Smooth muscle cell (in vitro differentiated cells): Measurements from ENCODE around the gene NR6A1. TPM values are rescaled to one million over a fixed set of nuclear protein-coding genes. Genes with fewer than 3 reads are reported as not detected.
A peak's percentile ranks its signal among the peaks of the same experiment; 100 is the strongest.

ENCODE experiments used
- DNase-seq: peaks from one replicate; lab custom pipeline; 2025; ENCODE audit not compliant: unreplicated experiment; lab: John Stamatoyannopoulos, UW
- H2AFZ ChIP-seq: fragments of 200-600 bp; sonication (generic); 2 replicates; pipeline ENCODE4 v1.6.0; 2016; ENCODE audit warnings: antibody characterized with exemption, low read depth, mild to moderate bottlenecking
- H3F3A ChIP-seq: fragments of 200-600 bp; sonication (generic); 2 replicates; pipeline ENCODE4 v1.6.0; 2017; ENCODE audit warnings: antibody characterized with exemption, low read depth
- H3K27ac ChIP-seq: fragments of 200-600 bp; sonication (generic); 2 replicates; pipeline ENCODE4 v1.5.1; 2016; ENCODE audit warnings: low read depth, mild to moderate bottlenecking
- H3K27me3 ChIP-seq: fragments of 200-600 bp; sonication (generic); 2 replicates; pipeline ENCODE4 v1.6.1; 2016; ENCODE audit warnings: low read depth, mild to moderate bottlenecking
- H3K36me3 ChIP-seq: fragments of 200-600 bp; sonication (generic); 2 replicates; pipeline ENCODE4 v1.5.1; 2016; ENCODE audit warnings: low read depth
- H3K4me1 ChIP-seq: fragments of 200-600 bp; sonication (generic); 2 replicates; pipeline ENCODE4 v1.5.1; 2016; ENCODE audit warnings: low read depth
- H3K4me2 ChIP-seq: fragments of 200-600 bp; sonication (generic); 2 replicates; pipeline ENCODE4 v1.6.0; 2016; ENCODE audit warnings: mild to moderate bottlenecking
- H3K4me3 ChIP-seq: fragments of 200-600 bp; sonication (generic); 2 replicates; pipeline ENCODE4 v1.5.1; 2016; ENCODE audit warnings: mild to moderate bottlenecking
- H3K79me2 ChIP-seq: fragments of 200-600 bp; sonication (generic); 2 replicates; pipeline ENCODE4 v1.6.0; 2016; ENCODE audit warnings: low read depth, mild to moderate bottlenecking
- H3K9ac ChIP-seq: fragments of 200-600 bp; sonication (generic); 2 replicates; pipeline ENCODE4 v1.6.0; 2016; ENCODE audit warnings: low read depth
- H3K9me3 ChIP-seq: fragments of 200-600 bp; sonication (generic); replicated peaks from 2 replicates; pipeline ENCODE4 v1.5.1; 2016; ENCODE audit warnings: low read depth
- H4K20me1 ChIP-seq: fragments of 200-600 bp; sonication (generic); 2 replicates; pipeline ENCODE4 v1.6.0; 2016; ENCODE audit warnings: low read depth
- WGBS: methylation state at CpG from one replicate; pipeline ENCODE4 v1.1.7; 2016; ENCODE audit warnings: low lambda C conversion rate; 5-methylcytosine and 5-hydroxymethylcytosine counted together
- polyA plus RNA-seq: library from polyadenylated mRNA; unstranded; fragments of >200 nt; fragmentation: Nextera tagmentation; extraction: Ambion mirVana; gene quantifications from 2 replicates; pipeline ENCODE4 v1.2.1, GENCODE V29; 2016
- total RNA-seq: library from RNA; depleted of rRNA; stranded (reverse); fragments of >200 nt; gene quantifications from 2 replicates; pipeline ENCODE4 v1.2.3, GENCODE V29; 2014
- TF ChIP-seq, protein P1 (sequence below): fragments of 200-600 bp; sonication (generic); IDR thresholded peaks from 2 replicates; pipeline ENCODE4 v1.5.1; 2017; ENCODE audit warnings: borderline replicate concordance, mild to moderate bottlenecking, antibody characterized with exemption; ENCODE audit not compliant: insufficient read depth, poor library complexity, severe bottlenecking

NR6A1 gene
- total and polyA plus RNA-seq, 2 experiments from 2014 or later, result 0.17 to 0.31 TPM

DNA sequence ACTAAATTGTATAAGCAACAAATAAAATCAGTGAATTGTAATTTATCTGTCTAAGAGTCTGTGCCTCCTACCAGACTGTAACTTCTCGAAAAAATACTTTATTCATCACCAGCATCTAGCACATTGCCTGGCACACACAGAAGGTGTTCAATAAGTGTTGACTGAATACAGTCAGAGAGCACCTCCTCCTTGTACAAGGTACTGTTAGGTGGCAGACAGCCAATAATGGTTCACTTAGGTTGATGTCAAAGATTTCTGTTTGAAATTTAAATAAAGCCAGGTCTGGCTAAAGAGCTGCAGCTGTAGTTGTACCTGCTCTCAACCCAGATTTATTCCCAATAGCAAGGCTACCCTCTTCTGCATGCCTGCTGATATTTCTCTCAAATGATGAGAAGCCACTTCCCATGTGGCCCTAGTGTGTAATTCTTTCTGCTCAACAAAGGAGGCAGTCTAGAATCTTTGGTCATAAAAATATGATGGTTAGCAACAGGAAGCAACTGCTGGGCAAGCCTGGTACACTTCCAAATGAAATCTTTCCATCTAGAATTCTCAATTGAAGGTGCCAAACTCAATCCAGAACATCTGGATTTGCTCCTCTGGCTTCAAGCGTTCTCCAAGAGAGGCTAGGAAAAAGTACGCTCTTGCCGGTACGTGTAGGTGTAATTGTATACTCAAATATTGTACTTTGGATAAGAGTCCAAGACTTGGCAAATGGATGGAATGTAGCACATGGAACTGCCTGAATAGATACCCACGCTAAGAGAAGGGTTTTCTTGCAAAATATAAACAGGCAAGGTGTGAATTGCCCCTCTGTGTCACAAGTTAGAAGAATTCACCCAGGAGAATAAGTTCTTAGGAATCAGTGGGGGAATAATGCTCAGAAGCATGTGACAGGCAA is 95.6 kb downstream of the NR6A1 start:
- H3K27ac ChIP-seq, result no peak overlapping the region
- H3K4me2 ChIP-seq, result peak overlapping the region; percentile 21
- peaks cover 96% of the 10 kb centered on the region for H4K20me1 ChIP-seq
- no peak for DNase-seq
- H3K79me2 ChIP-seq, result peaks cover 87% of the 10 kb centered on the region
- H3K27me3 ChIP-seq, result no peaks in the 10 kb centered on the region
- TF ChIP-seq, protein P1, sequence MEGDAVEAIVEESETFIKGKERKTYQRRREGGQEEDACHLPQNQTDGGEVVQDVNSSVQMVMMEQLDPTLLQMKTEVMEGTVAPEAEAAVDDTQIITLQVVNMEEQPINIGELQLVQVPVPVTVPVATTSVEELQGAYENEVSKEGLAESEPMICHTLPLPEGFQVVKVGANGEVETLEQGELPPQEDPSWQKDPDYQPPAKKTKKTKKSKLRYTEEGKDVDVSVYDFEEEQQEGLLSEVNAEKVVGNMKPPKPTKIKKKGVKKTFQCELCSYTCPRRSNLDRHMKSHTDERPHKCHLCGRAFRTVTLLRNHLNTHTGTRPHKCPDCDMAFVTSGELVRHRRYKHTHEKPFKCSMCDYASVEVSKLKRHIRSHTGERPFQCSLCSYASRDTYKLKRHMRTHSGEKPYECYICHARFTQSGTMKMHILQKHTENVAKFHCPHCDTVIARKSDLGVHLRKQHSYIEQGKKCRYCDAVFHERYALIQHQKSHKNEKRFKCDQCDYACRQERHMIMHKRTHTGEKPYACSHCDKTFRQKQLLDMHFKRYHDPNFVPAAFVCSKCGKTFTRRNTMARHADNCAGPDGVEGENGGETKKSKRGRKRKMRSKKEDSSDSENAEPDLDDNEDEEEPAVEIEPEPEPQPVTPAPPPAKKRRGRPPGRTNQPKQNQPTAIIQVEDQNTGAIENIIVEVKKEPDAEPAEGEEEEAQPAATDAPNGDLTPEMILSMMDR, result no peak
- H3K36me3 ChIP-seq, result no peaks in the 10 kb centered on the region
- no peak overlapping the region for H3K9ac ChIP-seq
- WGBS, result 84% methylated on average over 6 of the region's 6 CpGs
- no peak overlapping the region for H2AFZ ChIP-seq
- no peaks in the 10 kb centered on the region for H3K9me3 ChIP-seq
- H3K4me1 ChIP-seq, result no peaks in the 10 kb centered on the region
- no peak overlapping the region for H3K4me3 ChIP-seq
- peaks cover 11% of the 10 kb centered on the region for H3F3A ChIP-seq

DNA sequence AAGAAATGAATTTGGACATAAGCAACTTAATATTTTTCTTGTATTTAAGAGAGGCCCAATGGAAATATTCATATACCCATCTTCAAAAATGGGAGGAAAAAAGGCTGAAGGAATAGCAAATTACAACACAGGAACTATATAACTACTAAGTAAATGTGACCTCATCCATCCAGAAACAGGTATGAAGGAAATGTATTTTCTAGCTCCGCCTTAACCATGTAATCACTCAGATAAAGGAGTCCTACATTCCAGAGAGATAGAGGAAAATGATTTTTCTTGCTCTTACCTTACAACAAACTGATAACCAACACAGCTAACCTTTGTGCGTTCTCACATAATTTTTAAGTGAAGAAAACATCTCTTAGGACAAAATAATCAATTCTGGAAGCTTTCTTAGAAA is 96.5 kb downstream of the NR6A1 start:
- H3K27me3 ChIP-seq, result no peaks in the 10 kb centered on the region
- H3K36me3 ChIP-seq, result no peaks in the 10 kb centered on the region
- no peak overlapping the region for H2AFZ ChIP-seq
- TF ChIP-seq, protein P1, result no peak
- no peak overlapping the region for H3K9ac ChIP-seq
- no peaks in the 10 kb centered on the region for H3K9me3 ChIP-seq
- peak overlapping the region; percentile 21 for H3K4me2 ChIP-seq
- WGBS, result 98% methylated on average over 2 of the region's 2 CpGs
- H4K20me1 ChIP-seq, result peaks cover 100% of the 10 kb centered on the region
- no peak for DNase-seq
- peaks cover 90% of the 10 kb centered on the region for H3K79me2 ChIP-seq
- no peak overlapping the region for H3K4me3 ChIP-seq
- H3F3A ChIP-seq, result peaks cover 11% of the 10 kb centered on the region
- H3K4me1 ChIP-seq, result no peaks in the 10 kb centered on the region
- H3K27ac ChIP-seq, result no peak overlapping the region

DNA sequence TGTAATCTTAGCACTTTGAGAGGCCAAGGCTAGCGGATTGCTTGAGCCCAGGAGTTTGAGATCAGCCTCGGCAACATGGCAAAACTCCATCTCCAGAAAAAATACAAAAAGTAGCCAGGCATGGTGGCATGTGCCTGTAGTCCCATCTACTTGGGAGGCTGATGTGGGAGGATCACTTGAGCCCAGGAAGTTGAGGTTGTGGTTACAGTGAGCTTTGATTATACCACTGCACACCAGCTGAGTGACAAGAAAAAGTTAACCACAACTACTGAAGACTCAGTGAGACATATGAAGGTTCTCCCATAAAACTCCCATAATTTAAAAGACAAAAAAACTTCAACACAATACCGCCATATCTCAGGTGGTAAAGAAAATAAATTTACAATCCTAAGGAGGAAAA is 98.0 kb downstream of the NR6A1 start:
- no peaks in the 10 kb centered on the region for H3K27me3 ChIP-seq
- H2AFZ ChIP-seq, result no peak overlapping the region
- peaks cover 11% of the 10 kb centered on the region for H3F3A ChIP-seq
- H3K79me2 ChIP-seq, result peaks cover 98% of the 10 kb centered on the region
- DNase-seq, result no peak
- TF ChIP-seq, protein P1, result no peak
- H3K4me1 ChIP-seq, result no peaks in the 10 kb centered on the region
- 98% methylated on average over 3 of the region's 3 CpGs for WGBS
- H3K4me2 ChIP-seq, result no peak overlapping the region
- H3K36me3 ChIP-seq, result no peaks in the 10 kb centered on the region
- H3K4me3 ChIP-seq, result no peak overlapping the region
- H4K20me1 ChIP-seq, result peaks cover 88% of the 10 kb centered on the region
- H3K9ac ChIP-seq, result no peak overlapping the region
- H3K27ac ChIP-seq, result no peak overlapping the region
- H3K9me3 ChIP-seq, result no peaks in the 10 kb centered on the region

DNA sequence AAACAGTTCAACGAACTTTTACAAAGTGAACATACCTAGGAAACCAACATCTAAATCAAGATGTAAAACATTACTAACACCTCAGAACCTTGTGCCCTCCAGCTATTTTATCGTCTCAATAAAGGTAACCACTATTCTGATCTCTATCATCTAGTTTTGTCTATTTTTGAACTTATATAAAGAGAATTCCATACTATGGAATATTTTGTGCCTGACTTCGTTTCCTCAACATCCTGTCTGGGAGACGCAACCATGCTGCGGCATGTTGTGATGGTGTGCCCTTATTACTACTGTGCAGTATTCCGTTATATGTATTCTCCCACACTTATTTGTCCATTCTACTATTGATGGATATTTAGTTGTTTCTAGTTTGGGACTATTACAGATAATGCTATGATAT is 99.2 kb downstream of the NR6A1 start:
- 86% methylated on average over 6 of the region's 6 CpGs for WGBS
- no peaks in the 10 kb centered on the region for H3K9me3 ChIP-seq
- no peak overlapping the region for H3K27ac ChIP-seq
- H3K36me3 ChIP-seq, result no peaks in the 10 kb centered on the region
- no peak overlapping the region for H3K4me2 ChIP-seq
- H3K4me3 ChIP-seq, result no peak overlapping the region
- peaks cover 11% of the 10 kb centered on the region for H3F3A ChIP-seq
- H2AFZ ChIP-seq, result no peak overlapping the region
- H3K79me2 ChIP-seq, result peaks cover 97% of the 10 kb centered on the region
- peaks cover 82% of the 10 kb centered on the region for H4K20me1 ChIP-seq
- DNase-seq, result no peak
- no peak overlapping the region for H3K9ac ChIP-seq
- H3K27me3 ChIP-seq, result no peaks in the 10 kb centered on the region
- H3K4me1 ChIP-seq, result no peaks in the 10 kb centered on the region
- TF ChIP-seq, protein P1, result no peak
